Middle frontal gyrus (tissue), 1 donor: ENCODE measurements around the gene UMODL1.

ENCODE experiments used
- DNase-seq: peaks from one replicate; pipeline ENCODE4 v3.0.0-alpha.2; 2015; ENCODE audit warnings: low spot score; ENCODE audit errors: extremely low spot score

UMODL1 gene

DNA sequence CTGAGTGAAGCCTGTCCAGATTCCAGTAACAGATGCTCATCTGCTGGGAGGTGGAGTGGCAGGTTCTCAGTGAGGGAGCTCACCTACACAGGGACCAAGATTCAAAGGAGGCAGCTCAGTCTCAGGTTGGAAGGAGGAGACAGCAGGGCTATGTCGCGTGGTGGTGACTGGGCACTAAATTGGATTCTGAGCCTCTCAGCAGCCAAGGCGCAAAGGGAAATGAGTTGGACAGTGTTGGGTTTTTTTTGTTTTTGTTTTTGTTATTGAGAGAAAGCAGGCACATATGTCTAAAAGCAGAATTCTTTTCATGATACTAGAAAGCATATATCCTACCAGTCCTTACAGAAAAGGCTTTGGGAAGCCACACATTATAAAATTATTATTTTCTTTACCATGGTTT, 26.2 kb downstream of the UMODL1 start:
- DNase-seq: no peak

- no peak for DNase-seq
Measured at GRCh38 chr21:42097860-42098454, 26.8 kb downstream of the UMODL1 start.

GRCh38 chr21:42098957-42099505, 27.9 kb downstream of the UMODL1 start:
- DNase-seq: no peak

GRCh38 chr21:42101246-42101645, 30.1 kb downstream of the UMODL1 start:
- no peak for DNase-seq

DNA sequence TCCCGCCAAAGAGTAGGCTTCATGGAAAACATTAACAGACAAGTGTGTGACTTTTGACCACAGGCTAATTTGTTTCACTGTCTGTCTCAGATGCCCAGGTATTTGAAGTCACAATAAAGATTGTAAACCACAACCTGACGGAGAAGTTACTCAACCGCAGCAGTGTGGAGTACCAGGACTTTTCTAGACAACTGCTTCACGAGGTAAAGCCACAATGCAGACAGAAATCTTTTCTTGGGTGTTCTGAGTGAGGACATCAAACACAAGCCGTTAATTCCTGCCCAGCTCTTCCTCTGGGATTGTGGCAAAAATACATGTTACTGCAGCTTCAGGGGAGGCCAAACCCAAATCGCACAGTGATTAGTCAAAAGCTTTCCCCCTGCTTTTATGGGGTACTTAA, 31.0 kb downstream of the UMODL1 start:
- no peak for DNase-seq

- no peak for DNase-seq
Measured at GRCh38 chr21:42102526-42102925, 31.4 kb downstream of the UMODL1 start.

DNA sequence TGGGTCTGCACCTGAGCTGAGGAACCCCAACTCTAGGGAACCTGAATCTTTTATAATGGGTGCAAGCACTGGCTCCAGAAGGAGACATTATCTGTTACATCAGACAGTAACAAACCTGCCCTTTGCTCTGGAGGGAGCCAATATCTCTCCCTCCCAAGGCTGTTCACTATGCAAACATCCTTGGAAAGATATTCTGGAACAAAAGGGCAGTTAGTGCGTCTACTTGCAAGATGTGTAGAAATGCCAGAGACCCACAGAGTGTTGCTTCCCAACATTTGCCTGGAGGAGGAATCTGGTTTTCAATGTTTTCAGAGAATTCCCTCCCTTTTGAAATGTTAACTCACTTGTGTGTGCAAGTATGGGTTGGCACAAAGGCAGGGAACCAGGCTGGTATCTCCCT, 31.9 kb downstream of the UMODL1 start:
- DNase-seq: no peak

DNA sequence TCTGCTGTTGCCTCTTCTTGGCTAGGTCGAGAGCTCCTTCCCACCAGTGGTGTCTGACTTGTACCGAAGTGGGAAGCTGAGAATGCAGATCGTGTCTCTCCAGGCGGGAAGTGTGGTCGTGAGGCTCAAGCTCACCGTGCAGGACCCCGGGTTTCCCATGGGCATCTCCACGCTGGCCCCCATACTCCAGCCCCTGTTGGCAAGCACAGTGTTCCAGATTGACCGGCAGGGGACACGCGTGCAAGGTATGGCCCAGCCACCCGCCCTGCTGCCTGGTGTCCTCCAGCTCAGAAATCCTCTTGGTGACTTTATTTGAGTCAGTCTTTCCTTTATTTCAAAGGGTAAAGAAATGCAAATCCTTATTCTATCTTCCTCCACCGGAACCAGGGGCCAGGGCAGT, 32.7 kb downstream of the UMODL1 start:
- no peak for DNase-seq

GRCh38 chr21:42105476-42106315, 34.6 kb downstream of the UMODL1 start:
- DNase-seq: no peak

- no peak for DNase-seq
Measured at GRCh38 chr21:42106425-42106824, 35.3 kb downstream of the UMODL1 start.

DNA sequence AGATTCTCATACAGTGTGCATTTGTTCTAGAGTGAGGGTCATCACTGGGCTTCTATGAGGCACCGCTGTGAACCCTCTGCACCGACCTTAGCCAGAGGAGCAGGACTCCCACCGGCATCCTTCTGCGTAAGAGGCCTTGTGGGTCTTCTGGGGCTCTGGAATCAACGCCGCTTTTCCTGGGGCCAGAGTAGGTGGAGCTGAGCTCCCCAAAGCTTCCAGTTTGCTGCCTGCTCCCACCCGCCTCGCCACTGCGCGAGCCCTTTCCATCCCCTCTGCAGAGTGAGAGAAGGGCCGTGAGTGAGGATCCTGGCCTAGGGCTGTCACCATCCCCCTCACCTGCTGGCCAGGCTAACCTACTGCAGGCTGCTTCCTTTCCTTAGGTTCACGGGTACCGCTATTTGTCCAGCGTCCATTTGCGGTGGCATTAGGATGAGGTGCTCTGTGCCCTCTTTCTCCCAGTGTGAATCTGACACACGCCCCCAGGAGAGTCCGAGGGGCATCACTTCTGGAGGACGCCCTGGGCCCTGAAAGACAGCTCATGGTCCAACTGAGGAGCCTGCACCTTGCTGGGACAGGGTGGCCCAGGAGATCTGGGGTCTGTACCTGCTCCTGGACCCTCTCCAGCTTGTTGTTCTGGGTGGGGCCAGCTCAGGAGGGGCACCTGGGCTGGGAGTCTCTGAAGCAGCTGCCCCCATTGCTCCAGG, 36.2 kb downstream of the UMODL1 start:
- no peak for DNase-seq

DNA sequence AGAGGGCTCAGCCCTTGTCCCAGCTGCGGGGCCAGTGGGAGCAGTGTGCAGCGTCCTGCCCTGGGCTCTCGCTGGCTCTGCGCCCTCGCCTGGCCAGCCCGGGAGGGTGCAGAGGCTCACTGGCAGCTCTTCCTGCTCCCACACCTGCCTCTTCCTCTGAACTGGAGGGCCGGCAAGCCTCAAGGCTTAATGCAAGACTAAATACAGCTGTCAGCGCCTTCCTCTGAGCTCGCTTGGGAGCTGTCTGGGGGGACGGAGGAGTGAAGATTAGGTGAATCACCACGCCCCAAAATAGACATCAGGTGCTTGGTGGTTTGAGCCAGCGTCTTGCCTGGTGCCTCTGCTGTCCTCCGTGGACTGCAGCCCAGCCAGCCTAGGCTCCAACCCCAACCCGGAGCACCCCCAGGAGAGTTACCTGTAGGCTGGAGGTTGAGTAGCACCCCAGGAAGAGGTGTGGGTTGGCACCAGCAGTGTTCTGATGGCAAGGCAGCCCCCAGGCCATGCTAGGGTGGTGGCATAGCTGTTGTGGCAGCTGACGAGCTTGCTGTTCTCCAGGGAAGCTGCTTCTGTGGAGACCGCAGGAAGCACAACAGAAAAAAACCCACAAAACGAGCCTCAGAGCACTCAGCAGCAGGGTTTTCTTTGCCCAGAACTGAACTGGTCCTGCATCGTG, 36.9 kb downstream of the UMODL1 start:
- peak; percentile 26 for DNase-seq

DNA sequence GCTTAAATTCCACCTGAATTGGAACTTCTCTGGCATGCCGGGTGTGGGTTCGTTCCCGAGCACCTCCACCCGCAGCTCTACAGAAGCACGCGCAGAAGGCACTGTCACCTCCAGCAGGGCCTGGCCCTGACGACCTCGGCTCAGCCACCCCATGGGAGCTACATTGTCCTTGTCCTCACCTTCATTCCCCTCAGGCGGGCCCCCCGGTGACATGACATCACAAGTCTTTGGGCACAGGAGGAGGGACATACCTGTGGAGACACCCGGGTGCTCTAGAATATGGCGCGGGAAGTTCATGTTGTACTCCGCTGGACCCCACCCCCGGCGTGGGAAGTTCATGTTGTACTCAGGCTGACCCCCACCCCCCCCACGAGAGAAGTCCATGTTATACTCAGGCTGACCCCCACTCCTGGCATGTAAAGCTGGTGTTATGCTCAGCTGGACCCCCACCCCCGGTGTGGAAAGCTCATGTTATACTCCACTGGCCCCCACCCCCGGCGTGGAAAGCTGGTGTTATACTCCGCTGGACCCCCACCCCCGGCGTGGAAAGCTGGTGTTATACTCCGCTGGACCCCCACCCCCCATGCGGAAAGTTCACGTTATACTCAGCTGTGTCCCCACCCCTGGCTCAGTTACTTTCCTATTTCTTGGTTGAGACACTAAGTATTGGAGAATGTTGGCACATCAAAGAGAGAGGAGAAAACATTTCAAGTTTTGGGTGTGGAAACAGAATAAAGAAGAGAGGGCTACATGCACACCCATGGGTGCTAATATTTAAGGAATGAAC, 37.6 kb downstream of the UMODL1 start:
- DNase-seq: no peak

DNA sequence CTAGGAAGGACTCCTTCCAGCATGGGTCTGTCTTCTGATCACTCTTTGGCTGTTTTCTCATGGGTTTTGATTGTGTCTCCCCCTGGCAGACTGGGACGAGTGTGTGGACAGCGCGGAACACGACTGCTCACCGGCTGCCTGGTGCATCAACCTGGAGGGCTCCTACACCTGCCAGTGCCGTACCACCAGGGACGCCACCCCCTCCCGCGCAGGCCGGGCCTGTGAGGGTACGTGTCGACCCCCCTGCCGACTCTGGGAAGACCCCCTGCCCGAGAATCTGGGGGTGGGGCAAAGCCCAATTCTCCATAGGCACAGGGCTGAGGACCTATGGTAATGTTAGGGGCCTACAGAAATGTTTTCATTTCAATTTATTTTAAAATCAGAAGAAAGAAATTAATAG, 38.4 kb downstream of the UMODL1 start:
- DNase-seq: no peak

DNA sequence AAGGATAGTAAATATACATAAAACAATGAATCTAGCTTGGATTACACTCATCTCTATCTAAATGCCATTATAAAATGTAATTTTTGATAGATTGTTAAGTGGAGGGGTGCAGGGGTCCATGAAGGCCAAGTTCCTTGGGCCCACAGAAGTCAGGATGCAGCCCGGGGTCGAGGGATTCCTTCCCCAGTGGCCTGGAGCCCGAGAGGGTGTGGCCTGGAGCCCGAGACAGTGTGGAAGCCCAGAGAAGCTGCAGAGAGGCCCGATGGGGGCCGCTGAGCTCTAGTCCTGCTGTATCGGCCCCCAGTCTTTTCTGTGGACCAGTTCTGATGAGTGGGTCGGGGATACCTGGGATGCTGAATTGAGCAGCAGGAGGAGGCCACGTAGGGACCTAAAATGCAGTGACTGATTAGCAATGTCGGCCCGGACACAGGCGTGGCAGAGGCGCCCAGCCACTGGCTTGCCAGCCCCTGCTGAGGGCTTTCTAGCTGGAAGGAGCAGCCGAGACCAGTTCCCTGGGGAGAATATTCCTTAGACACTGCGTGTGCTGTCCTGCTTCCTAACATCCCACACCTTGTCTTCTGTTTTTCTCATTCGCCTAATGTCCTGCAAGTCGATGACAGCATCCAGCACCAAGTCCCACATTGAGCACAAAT, 38.9 kb downstream of the UMODL1 start:
- DNase-seq: no peak

DNA sequence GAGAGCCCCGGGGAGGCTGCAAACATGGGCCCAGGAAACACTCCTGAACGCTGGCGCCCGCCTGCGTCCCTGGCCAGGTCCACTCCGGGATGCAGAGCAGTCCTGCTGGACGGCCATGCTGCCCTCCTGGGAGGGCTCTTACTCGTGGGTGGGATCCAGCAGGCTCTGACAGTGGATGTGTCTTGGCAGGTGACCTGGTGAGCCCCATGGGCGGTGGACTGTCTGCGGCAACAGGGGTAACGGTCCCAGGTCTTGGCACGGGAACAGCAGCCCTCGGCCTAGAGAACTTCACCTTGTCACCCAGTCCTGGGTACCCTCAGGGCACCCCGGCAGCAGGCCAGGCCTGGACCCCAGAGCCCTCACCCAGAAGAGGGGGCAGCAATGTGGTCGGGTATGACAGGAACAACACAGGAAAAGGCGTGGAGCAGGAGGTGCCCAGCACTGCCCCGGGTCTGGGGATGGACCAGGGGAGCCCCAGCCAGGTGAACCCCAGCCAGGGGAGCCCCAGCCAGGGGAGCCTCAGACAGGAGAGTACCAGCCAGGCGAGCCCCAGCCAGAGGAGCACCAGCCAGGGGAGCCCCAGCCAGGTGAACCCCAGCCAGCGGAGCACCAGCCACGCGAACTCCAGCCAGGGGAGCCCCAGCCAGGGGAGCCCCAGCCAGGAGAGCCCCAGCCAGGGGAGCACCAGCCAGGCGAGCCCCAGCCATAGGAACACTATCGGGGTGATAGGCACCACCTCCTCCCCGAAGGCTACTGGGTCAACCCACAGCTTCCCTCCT, 39.8 kb downstream of the UMODL1 start:
- no peak for DNase-seq

GRCh38 chr21:42111470-42111743, 40.3 kb downstream of the UMODL1 start:
- no peak for DNase-seq

GRCh38 chr21:42111811-42112210, 40.7 kb downstream of the UMODL1 start:
- DNase-seq: no peak

DNA sequence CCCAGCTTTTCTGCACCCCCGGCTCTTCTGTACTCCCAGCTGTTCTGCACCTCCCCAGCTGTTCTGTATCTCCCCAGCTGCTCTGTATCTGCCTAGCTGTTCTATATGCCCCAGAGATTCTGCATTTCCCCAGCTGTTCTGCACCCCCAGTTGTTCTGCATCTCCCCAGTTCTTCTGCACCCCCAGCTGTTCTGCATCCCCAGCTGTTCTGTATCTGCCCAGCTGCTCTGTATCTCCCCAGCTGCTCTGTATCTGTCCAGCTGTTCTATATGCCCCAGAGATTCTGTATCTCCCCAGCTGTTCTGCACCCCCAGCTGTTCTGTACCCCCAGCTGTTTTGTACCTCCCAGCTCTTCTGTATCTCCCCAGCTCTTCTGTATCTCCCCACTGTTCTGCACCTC, 41.1 kb downstream of the UMODL1 start:
- no peak for DNase-seq

GRCh38 chr21:42112857-42113256, 41.7 kb downstream of the UMODL1 start:
- DNase-seq: no peak
